Stomach (tissue), 9 donors: Measurements from ENCODE around the gene GLB1L3. TPM values are rescaled to one million over a fixed set of nuclear protein-coding genes. Genes with fewer than 3 reads are reported as not detected.

Experiments used
- DNase-seq, 2 donors: peaks; one replicate each; pipeline versions ENCODE4 v3.0.0 to v3.0.0-alpha.2; 2013 to 2019
- H3K27ac ChIP-seq, 5 donors: fragments of 200-600 bp in 4 of 5; sonication (generic) in 4 of 5; one replicate each; pipeline ENCODE4 v1.5.1; 2013 to 2019; ENCODE audit warnings: mild to moderate bottlenecking in 1 of 5, moderate library complexity in 1 of 5
- H3K27me3 ChIP-seq, 3 donors: fragments of 200-600 bp; sonication (generic); one replicate each; pipeline ENCODE4 v1.5.1; 2017 to 2019; ENCODE audit warnings: mixed run types in 1 of 3
- H3K36me3 ChIP-seq, 4 donors: fragments of 200-600 bp; sonication (generic); 1 replicate in 3 of 4; 2 replicates in 1 of 4; pipeline ENCODE4 v1.5.1; 2016 to 2019
- H3K4me1 ChIP-seq, 4 donors: fragments of 200-600 bp; sonication (generic); one replicate each; pipeline ENCODE4 v1.5.1; 2016 to 2019
- H3K4me3 ChIP-seq, 4 donors: fragments of 200-600 bp; sonication (generic) in 3 of 4; one replicate each; pipeline ENCODE4 v1.5.1; 2016 to 2019; ENCODE audit warnings: mild to moderate bottlenecking in 1 of 4
- H3K9me3 ChIP-seq, 4 donors: fragments of 200-600 bp; sonication (generic); one replicate each; pipeline ENCODE4 v1.5.1; 2016 to 2019
- CTCF ChIP-seq, 7 experiments: fragments of 450-650 bp in 4 of 7; fragments of 200-600 bp in 3 of 7; sonication (generic) in 3 of 7; IDR thresholded peaks; one replicate each; pipeline ENCODE4 v1.5.1; 2016 to 2019; ENCODE audit warnings: antibody characterized with exemption in 7 of 7, control low read depth in 2 of 7, mild to moderate bottlenecking in 1 of 7
- EP300 ChIP-seq: sonication (generic); formaldehyde crosslinking; IDR thresholded peaks from one replicate; pipeline ENCODE4 v1.6.1; 2017; ENCODE audit warnings: antibody characterized with exemption
- POLR2A ChIP-seq, 4 donors: fragments of 450-650 bp; IDR thresholded peaks; one replicate each; pipeline ENCODE4 v1.6.1; 2016; ENCODE audit warnings: antibody characterized with exemption in 4 of 4, control low read depth in 2 of 4, mild to moderate bottlenecking in 1 of 4, moderate library complexity in 1 of 4
- POLR2AphosphoS5 ChIP-seq, 3 donors: sonication (generic); formaldehyde crosslinking; IDR thresholded peaks; one replicate each; pipeline ENCODE4 v1.6.1; 2016; ENCODE audit warnings: antibody characterized with exemption in 3 of 3
- WGBS, 5 donors: extraction: QIAGEN DNeasy Blood & Tissue Kit in 3 of 5; methylation state at CpG; one replicate each; pipeline versions ENCODE4 v1.1.5 to v1.1.7; 2013 to 2018; 5-methylcytosine and 5-hydroxymethylcytosine counted together
- intact Hi-C: fragments of 100-400 bp; cut with DNase I; formaldehyde crosslinking; loops from one replicate; pipeline ENCODE4 v1.15.1; 2023; ENCODE audit warnings: low total_unique reads
- polyA plus RNA-seq, 3 donors: library from polyadenylated mRNA; stranded (reverse); fragments of 200-250 nt; gene quantifications; one replicate each; pipeline ENCODE4 v1.2.3, GENCODE V29; 2013
- total RNA-seq, 5 donors: library from RNA; depleted of rRNA; stranded (reverse); fragments of >200 nt; gene quantifications; one replicate each; pipeline versions ENCODE4 v1.1.0 to v1.2.3, GENCODE V29; 2014 to 2016
- donor health status: healthy with polysubstance abuse.
- donor health status: Bipolar disorder and iron deficiency.
- donor health status: healthy.

Gene GLB1L3
- total and polyA plus RNA-seq, 8 donors = 0.08 TPM; not detected in 7

- H3K27me3 ChIP-seq = no peaks in the 10 kb centered on the region
- DNase-seq = no peak
- intact Hi-C loops = no loop called here
- peaks cover 0 to 15% (median 11%) of the 10 kb centered on the region in 4 donors for H3K36me3 ChIP-seq
- H3K27ac ChIP-seq = no peak overlapping the region
- peaks cover 12 to 74% (median 43%) of the 10 kb centered on the region in 4 donors for H3K4me1 ChIP-seq
- H3K9me3 ChIP-seq = no peaks in the 10 kb centered on the region
- no peak for TF ChIP-seq POLR2AphosphoS5 (IDR thresholded peaks at IDR 0.05)
- TF ChIP-seq POLR2A (IDR thresholded peaks at IDR 0.05) = no peak
- TF ChIP-seq EP300 = no peak
- no peak for TF ChIP-seq CTCF (IDR thresholded peaks at IDR 0.05)
- WGBS, 5 donors = 67 to 77% (median 74%) methylated on average over 4 of the region's 4 CpGs
- H3K4me3 ChIP-seq = no peak overlapping the region
Observed at GRCh38 chr11:134230339-134230738, 45.8 kb upstream of the GLB1L3 start.

GRCh38 chr11:134231958-134232659 is 44.1 kb upstream of the GLB1L3 start:
- H3K27ac ChIP-seq = no peak overlapping the region
- no peak for DNase-seq
- WGBS, 5 donors = 64 to 78% (median 78%) methylated on average over 10 of the region's 10 CpGs

GRCh38 chr11:134233729-134234179 is 42.4 kb upstream of the GLB1L3 start:
- Histone ChIP-seq H3K27me3 (no peaks in the 10 kb centered on the region), H3K27ac (no peak overlapping the region), H3K9me3 (no peaks in the 10 kb centered on the region), H3K36me3 (peaks cover 6 to 45% (median 43%) of the 10 kb centered on the region in 4 donors), H3K4me3 (no peak overlapping the region), H3K4me1 (peaks cover 0 to 46% (median 20%) of the 10 kb centered on the region in 4 donors)
- TF ChIP-seq POLR2A (IDR thresholded peaks at IDR 0.05) = no peak
- TF ChIP-seq POLR2AphosphoS5 (IDR thresholded peaks at IDR 0.05) = no peak
- TF ChIP-seq EP300 = no peak
- no peak for TF ChIP-seq CTCF (IDR thresholded peaks at IDR 0.05)
- DNase-seq = no peak
- intact Hi-C loops = no loop called here
- 86 to 93% (median 89%) methylated on average over 4 of the region's 4 CpGs for WGBS, 5 donors

More at GRCh38 chr11:134231958-134232659, 44.1 kb upstream of the GLB1L3 start:
- no peaks in the 10 kb centered on the region for H3K27me3 ChIP-seq
- intact Hi-C loops = no loop called here
- peaks cover 0 to 56% (median 25%) of the 10 kb centered on the region in 4 donors for H3K4me1 ChIP-seq
- H3K4me3 ChIP-seq = no peak overlapping the region
- H3K9me3 ChIP-seq = no peaks in the 10 kb centered on the region
- peaks cover 5 to 30% (median 27%) of the 10 kb centered on the region in 4 donors for H3K36me3 ChIP-seq
- TF ChIP-seq EP300 (no peak), POLR2A (IDR thresholded peaks at IDR 0.05) (no peak), POLR2AphosphoS5 (IDR thresholded peaks at IDR 0.05) (no peak), CTCF (IDR thresholded peaks at IDR 0.05) (no peak)

- Histone ChIP-seq H3K36me3 (peaks cover 23 to 61% (median 58%) of the 10 kb centered on the region in 4 donors), H3K4me1 (peaks cover 0 to 29% (median 20%) of the 10 kb centered on the region in 4 donors), H3K9me3 (no peaks in the 10 kb centered on the region), H3K27ac (no peak overlapping the region), H3K4me3 (no peak overlapping the region), H3K27me3 (no peaks in the 10 kb centered on the region)
- no peak for TF ChIP-seq EP300
- no peak for TF ChIP-seq CTCF (IDR thresholded peaks at IDR 0.05)
- TF ChIP-seq POLR2AphosphoS5 (IDR thresholded peaks at IDR 0.05) = no peak
- TF ChIP-seq POLR2A (IDR thresholded peaks at IDR 0.05) = no peak
- 71 to 85% (median 82%) methylated on average over 3 of the region's 3 CpGs for WGBS, 5 donors
- intact Hi-C loops = no loop called here
- DNase-seq = no peak
Observed at GRCh38 chr11:134235399-134235798, 40.8 kb upstream of the GLB1L3 start.
